ENCODE measurements around the gene SLC2A1. TPM values are rescaled to one million over a fixed set of nuclear protein-coding genes. Genes with fewer than 3 reads are reported as not detected.

SLC2A1 gene
- total and polyA plus RNA-seq, 4 donors: 9.5 to 143 (median 28.6) TPM

- H3K4me3 ChIP-seq: no peak overlapping the region
- H3K9ac ChIP-seq (ENCODE audit: insufficient read depth in 1 of 2, low read length in 2 of 2): no peak overlapping the region
- H3K4me1 ChIP-seq (ENCODE audit: control insufficient read depth in 5 of 5, insufficient read depth in 5 of 5, low read length in 5 of 5): peaks cover 0 to 25% (median 14%) of the 10 kb centered on the region in 5 donors
- DNase-seq (no peak), ATAC-seq (ENCODE audit: insufficient read depth, low FRiP score) (no peak)
- no peaks in the 10 kb centered on the region for H3K27me3 ChIP-seq (ENCODE audit: control insufficient read depth in 3 of 3, insufficient read depth in 3 of 3, low read length in 2 of 3)
- 97% methylated on average over 13 of the region's 13 CpGs for WGBS, 2 donors
- H3K9me3 ChIP-seq (ENCODE audit: control insufficient read depth in 4 of 4, insufficient read depth in 3 of 4, low read length in 3 of 4): no peaks in the 10 kb centered on the region
- peaks cover 0 to 25% (median 14%) of the 10 kb centered on the region in 4 donors for H3K36me3 ChIP-seq (ENCODE audit: control insufficient read depth in 4 of 4, insufficient read depth in 4 of 4, low read length in 4 of 4)
- no peak for TF ChIP-seq CTCF (IDR thresholded peaks at IDR 0.05; ENCODE audit: control extremely low read depth, extremely low read depth)
- no peak overlapping the region for H3K27ac ChIP-seq (ENCODE audit: low read depth in 1 of 2, low read length in 1 of 2)
Measured at GRCh38 chr1:42928859-42929258, 29.8 kb downstream of the SLC2A1 start.

GRCh38 chr1:42927920-42928505 is 30.7 kb downstream of the SLC2A1 start:
- Histone ChIP-seq H3K27ac (ENCODE audit: low read depth in 1 of 2, low read length in 1 of 2) (no peak overlapping the region), H3K9me3 (ENCODE audit: control insufficient read depth in 4 of 4, insufficient read depth in 3 of 4, low read length in 3 of 4) (no peaks in the 10 kb centered on the region), H3K36me3 (ENCODE audit: control insufficient read depth in 4 of 4, insufficient read depth in 4 of 4, low read length in 4 of 4) (peaks cover 0 to 25% (median 14%) of the 10 kb centered on the region in 4 donors), H3K4me3 (no peak overlapping the region), H3K27me3 (ENCODE audit: control insufficient read depth in 3 of 3, insufficient read depth in 3 of 3, low read length in 2 of 3) (no peaks in the 10 kb centered on the region), H3K4me1 (ENCODE audit: control insufficient read depth in 5 of 5, insufficient read depth in 5 of 5, low read length in 5 of 5) (peaks cover 0 to 18% (median 14%) of the 10 kb centered on the region in 5 donors), H3K9ac (ENCODE audit: insufficient read depth in 1 of 2, low read length in 2 of 2) (no peak overlapping the region)
- 87 to 94% methylated on average over 10 of the region's 10 CpGs for WGBS, 2 donors
- DNase-seq (no peak), ATAC-seq (ENCODE audit: insufficient read depth, low FRiP score) (no peak)
- no peak for TF ChIP-seq CTCF (IDR thresholded peaks at IDR 0.05; ENCODE audit: control extremely low read depth, extremely low read depth)

GRCh38 chr1:42927274-42927841 is 31.3 kb downstream of the SLC2A1 start:
- no peak for DNase-seq
- Histone ChIP-seq H3K27me3 (ENCODE audit: control insufficient read depth in 3 of 3, insufficient read depth in 3 of 3, low read length in 2 of 3) (no peaks in the 10 kb centered on the region), H3K9ac (ENCODE audit: insufficient read depth in 1 of 2, low read length in 2 of 2) (no peak overlapping the region), H3K9me3 (ENCODE audit: control insufficient read depth in 4 of 4, insufficient read depth in 3 of 4, low read length in 3 of 4) (no peaks in the 10 kb centered on the region), H3K4me3 (no peak overlapping the region), H3K27ac (ENCODE audit: low read depth in 1 of 2, low read length in 1 of 2) (no peak overlapping the region), H3K4me1 (ENCODE audit: control insufficient read depth in 5 of 5, insufficient read depth in 5 of 5, low read length in 5 of 5) (peaks cover 0 to 18% (median 9%) of the 10 kb centered on the region in 5 donors), H3K36me3 (ENCODE audit: control insufficient read depth in 4 of 4, insufficient read depth in 4 of 4, low read length in 4 of 4) (peaks cover 0 to 25% (median 14%) of the 10 kb centered on the region in 4 donors)
- ATAC-seq (ENCODE audit: insufficient read depth, low FRiP score): no peak
- WGBS, 2 donors: 96% methylated on average over 8 of the region's 8 CpGs
- TF ChIP-seq CTCF (IDR thresholded peaks at IDR 0.05; ENCODE audit: control extremely low read depth, extremely low read depth): no peak
